CD4-positive, alpha-beta T cell treated with Interleukin-4 for 4 hours (primary cell): ENCODE results near the gene ERF.

ENCODE experiments used
- DNase-seq: peaks from one replicate; pipeline ENCODE4 v3.0.0-alpha.2; 2020

The ERF gene

GRCh38 chr19:42254850-42255765, at the start of gene ERF:
Gene ERF, minus strand, starts transcription at chr19:42255128. Its CDS starts 129 bp downstream, at chr19:42254999.
- DNase-seq = peak; percentile 90

DNA sequence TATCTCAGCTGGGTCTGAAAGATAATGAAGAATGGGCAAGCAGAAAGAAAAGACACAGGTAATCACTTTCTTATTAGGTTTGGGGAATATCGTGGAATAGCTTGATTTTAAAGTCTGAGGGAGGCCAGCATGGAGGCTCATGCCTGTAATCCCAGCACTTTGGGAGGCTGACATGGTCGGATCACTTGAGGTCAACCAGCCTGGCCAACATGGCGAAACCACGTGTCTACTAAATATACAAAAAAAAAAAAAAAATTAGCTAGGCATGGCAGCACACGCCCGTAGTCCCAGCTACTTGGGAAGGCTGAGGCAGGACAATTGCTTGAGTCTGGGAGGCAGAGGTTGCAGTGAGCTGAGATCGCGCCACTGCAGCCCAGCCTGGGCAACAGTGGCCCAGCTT, 48.9 kb upstream of the ERF start:
- no peak for DNase-seq

- no peak for DNase-seq
Measured at GRCh38 chr19:42303101-42303464, 48.2 kb upstream of the ERF start.

DNA sequence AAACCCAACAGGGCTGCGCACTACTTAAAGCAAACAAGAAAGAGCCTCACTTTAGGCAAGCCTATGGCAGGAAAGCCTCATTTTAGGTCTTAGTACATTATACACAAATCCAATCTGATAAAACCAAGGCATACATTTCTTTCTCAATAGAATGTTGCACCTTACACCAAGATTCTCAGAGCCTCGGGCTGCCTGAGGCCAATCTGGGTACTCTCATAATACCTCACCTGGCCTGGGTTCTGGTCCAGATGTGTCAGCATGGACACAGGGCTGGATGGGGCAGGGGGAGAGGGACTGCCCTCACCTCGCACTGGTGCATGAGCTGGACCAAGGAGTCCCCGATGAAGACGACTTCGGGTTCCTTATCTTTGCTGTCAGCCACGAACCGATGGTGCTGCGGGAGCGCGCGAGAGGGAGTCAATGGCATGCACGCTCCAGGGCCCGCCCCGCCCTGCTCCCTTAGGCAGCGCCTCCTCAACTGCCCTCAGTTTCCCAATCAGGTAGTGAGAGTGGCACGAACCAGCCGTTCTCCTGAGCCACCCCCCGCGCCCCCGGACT, 46.8 kb upstream of the ERF start, which contains the start of gene PRR19:
TSS of gene PRR19 (plus strand) at position 487 of the 558 bp plus-strand sequence. CDS start 7,453 bp downstream, outside the sequence.
- DNase-seq = no peak

- DNase-seq = no peak
Measured at GRCh38 chr19:42297039-42297438, 42.1 kb upstream of the ERF start.

- DNase-seq = peak; percentile 86
Measured at GRCh38 chr19:42295831-42296525, 41.0 kb upstream of the ERF start.

DNA sequence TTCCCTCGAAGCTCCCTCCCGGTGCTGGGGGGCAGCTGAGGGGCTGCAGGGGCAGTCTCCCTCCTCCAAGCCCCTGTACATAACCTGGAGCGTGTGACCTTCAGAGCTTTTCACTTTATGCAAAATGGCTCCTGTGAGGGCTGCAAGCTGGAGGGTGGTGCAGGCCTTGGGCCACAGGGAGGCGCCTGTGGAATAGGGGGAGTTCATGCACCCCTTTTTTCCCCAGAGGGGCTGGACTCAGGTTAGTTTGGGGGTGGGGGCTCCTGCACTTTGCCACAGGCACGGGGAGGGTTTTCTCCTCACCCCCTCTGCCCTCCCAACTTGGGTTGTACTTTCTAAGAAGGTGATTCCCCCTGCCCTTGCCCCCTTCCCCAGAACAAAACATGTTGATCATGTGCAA, 40.4 kb upstream of the ERF start:
- no peak for DNase-seq

GRCh38 chr19:42294471-42295137, 39.7 kb upstream of the ERF start:
- DNase-seq = no peak

GRCh38 chr19:42293948-42294347, 39.0 kb upstream of the ERF start:
- no peak for DNase-seq

GRCh38 chr19:42293540-42293939, 38.6 kb upstream of the ERF start:
- no peak for DNase-seq

DNA sequence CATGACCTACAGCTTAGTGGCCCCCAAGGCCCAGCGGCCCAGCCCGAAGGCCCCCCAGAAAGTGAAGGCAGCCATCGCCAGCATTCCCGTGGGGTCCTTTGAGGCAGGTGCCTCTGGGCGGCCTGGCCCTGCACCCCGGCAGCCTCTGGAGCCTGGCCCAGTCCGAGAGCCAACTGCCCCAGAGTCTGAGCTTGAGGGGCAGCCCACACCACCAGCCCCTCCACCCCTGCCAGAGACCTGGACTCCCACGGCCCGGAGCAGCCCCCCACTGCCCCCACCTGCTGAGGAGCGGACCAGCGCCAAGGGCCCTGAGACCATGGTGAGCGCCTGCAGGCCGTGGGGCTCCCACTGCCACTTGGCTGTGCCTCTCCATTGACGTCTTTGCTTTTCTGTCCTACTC, 38.0 kb upstream of the ERF start:
- DNase-seq = no peak

DNA sequence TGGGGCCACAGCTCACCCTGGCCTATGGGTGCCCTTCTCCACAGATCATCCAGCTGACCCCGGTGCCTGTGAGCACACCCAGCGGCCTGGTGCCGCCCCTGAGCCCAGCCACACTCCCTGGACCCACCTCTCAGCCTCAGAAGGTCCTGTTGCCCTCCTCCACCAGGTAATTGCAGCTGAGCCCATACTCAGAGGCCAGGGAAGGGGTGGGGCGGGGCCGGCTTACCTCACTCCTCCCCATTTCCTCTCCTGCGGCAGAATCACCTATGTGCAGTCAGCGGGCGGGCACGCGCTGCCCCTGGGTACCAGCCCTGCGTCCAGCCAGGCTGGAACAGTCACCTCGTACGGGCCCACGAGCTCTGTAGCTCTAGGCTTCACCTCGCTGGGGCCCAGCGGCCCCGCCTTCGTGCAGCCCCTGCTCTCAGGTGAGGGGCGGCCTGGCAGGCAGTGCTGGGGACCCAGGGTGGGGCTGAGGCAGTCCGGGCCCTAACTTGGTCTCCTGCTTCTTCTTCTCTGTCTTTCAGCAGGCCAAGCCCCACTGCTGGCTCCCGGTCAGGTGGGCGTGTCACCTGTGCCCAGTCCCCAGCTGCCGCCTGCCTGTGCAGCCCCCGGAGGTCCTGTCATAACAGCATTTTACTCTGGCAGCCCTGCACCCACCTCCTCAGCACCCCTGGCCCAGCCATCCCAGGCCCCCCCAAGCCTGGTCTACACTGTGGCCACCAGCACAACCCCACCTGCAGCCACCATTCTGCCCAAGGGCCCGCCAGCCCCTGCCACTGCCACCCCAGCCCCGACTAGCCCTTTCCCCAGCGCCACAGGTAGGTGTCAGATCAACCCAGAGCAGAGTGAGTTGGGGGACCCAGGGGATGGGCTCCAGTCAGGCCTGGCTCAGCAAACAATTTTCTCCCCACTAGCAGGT, 37.4 kb upstream of the ERF start:
- no peak for DNase-seq

GRCh38 chr19:42291435-42291810, 36.5 kb upstream of the ERF start:
- DNase-seq = no peak

GRCh38 chr19:42290523-42291434, 35.9 kb upstream of the ERF start:
- peak; percentile 43 for DNase-seq

GRCh38 chr19:42290136-42290522, 35.2 kb upstream of the ERF start:
- DNase-seq = no peak

- no peak for DNase-seq
Measured at GRCh38 chr19:42289556-42290041, 34.7 kb upstream of the ERF start.

GRCh38 chr19:42288881-42289555, 34.1 kb upstream of the ERF start:
- no peak for DNase-seq

- DNase-seq = no peak
Measured at GRCh38 chr19:42288387-42288786, 33.5 kb upstream of the ERF start.

DNA sequence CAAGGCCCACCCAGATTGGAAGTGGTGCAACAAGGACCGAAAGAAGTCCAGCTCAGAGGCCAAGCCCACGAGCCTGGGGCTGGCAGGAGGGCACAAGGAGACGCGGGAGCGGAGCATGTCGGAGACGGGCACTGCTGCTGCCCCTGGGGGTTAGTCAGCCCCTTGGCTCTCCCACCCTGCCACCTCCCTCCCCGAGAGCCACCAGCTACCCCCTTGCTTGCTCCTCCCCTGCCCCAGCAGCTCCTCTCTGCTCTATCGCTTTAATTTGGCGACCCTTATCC, 32.8 kb upstream of the ERF start:
- DNase-seq = no peak

- DNase-seq = no peak
Measured at GRCh38 chr19:42287017-42287826, 32.3 kb upstream of the ERF start.
